MCF 10A (cell line): Measurements from ENCODE around the gene COPS3. TPM values are rescaled to one million over a fixed set of nuclear protein-coding genes. Genes with fewer than 3 reads are reported as not detected.
"Not testable (repeated sequence)": the region's sequence is repeated elsewhere in the genome, so short reads cannot be mapped to it uniquely, and the experiment has no call there.

Experiments used
- BruUV-seq: library from RNA; stranded (reverse); fragments of 400-500 nt; replicated peaks from 2 replicates; lab custom pipeline; 2021; lab: Mats Ljungman, UMichigan
- CTCF ChIA-PET: fragments of 300-600 bp; sonication (Branson Sonifier 250); formaldehyde crosslinking; extraction: SDS; loops from one replicate; lab custom pipeline; 2021; ENCODE audit warnings: antibody characterized with exemption, inconsistent platforms; lab: Yijun Ruan, JAX
- POLR2A ChIA-PET: fragments of 300-600, 350-650 bp; sonication (Branson Sonifier 250); formaldehyde crosslinking; extraction: SDS; loops from one replicate; lab custom pipeline; 2020; ENCODE audit warnings: antibody characterized with exemption, inconsistent platforms; lab: Yijun Ruan, JAX
- DNase-seq: peaks from one replicate; pipeline ENCODE4 v3.0.0-alpha.2; 2018; ENCODE audit not compliant: unreplicated experiment
- H3K27ac Mint-ChIP-seq: one replicate; pipeline ENCODE4 v1.8.0; 2022; ENCODE audit warnings: mild to moderate bottlenecking, low read depth, mixed read lengths; ENCODE audit not compliant: unreplicated experiment
- H3K27me3 Mint-ChIP-seq: one replicate; pipeline ENCODE4 v1.8.0; 2022; ENCODE audit warnings: mixed read lengths; ENCODE audit not compliant: insufficient read depth, unreplicated experiment
- H3K36me3 Mint-ChIP-seq: one replicate; pipeline ENCODE4 v1.8.0; 2022; ENCODE audit warnings: mild to moderate bottlenecking, moderate library complexity, mixed read lengths; ENCODE audit not compliant: insufficient read depth, unreplicated experiment
- H3K4me1 Mint-ChIP-seq: one replicate; pipeline ENCODE4 v1.8.0; 2022; ENCODE audit warnings: mixed read lengths; ENCODE audit not compliant: insufficient read depth, unreplicated experiment
- H3K4me3 Mint-ChIP-seq: one replicate; pipeline ENCODE4 v1.8.0; 2022; ENCODE audit warnings: mild to moderate bottlenecking, moderate library complexity, mixed read lengths; ENCODE audit not compliant: unreplicated experiment
- H3K9me3 Mint-ChIP-seq: one replicate; pipeline ENCODE4 v1.8.0; 2022; ENCODE audit warnings: mixed read lengths; ENCODE audit not compliant: unreplicated experiment
- CTCF ChIP-seq: fragments of 200-600 bp; IDR thresholded peaks from one replicate; pipeline ENCODE4 v1.8.0; 2022; ENCODE audit warnings: antibody characterized with exemption, mild to moderate bottlenecking; ENCODE audit not compliant: unreplicated experiment
- intact Hi-C: fragments of 100-400 bp; cut with micrococcal nuclease; formaldehyde crosslinking; loops from 2 replicates; pipeline ENCODE4 v1.14.1; 2022
- total RNA-seq: library from RNA; stranded (reverse); gene quantifications from 2 replicates; pipeline ENCODE4 v1.2.3, GENCODE V29; 2022

The COPS3 gene
- total RNA-seq, 1 experiment from 2014 or later, result 91.8 TPM

- ChIA-PET POLR2A (interaction anchor here (1.0 to 1.8 kb wide), 2 partner anchors 11 to 21 kb away, joined by 3 to 8 read pairs; partner anchors contain the start of gene FLCN), CTCF (interaction anchor here (0.7 kb wide), 1 partner anchor 990 kb away, joined by 3 read pairs; no protein-coding TSS in a partner anchor)
- H3K36me3 Mint-ChIP-seq, result peaks cover 99% of the 10 kb centered on the region
- TF ChIP-seq CTCF, result no peak
- no peak for DNase-seq
- no peaks in the 10 kb centered on the region for H3K4me1 Mint-ChIP-seq
- intact Hi-C loops, result no loop called here
- BruUV-seq, result no TSS peak
- peak overlapping the region; percentile 58 for H3K27ac Mint-ChIP-seq
- H3K27me3 Mint-ChIP-seq, result no peaks in the 10 kb centered on the region
- no peak overlapping the region for H3K4me3 Mint-ChIP-seq
- H3K9me3 Mint-ChIP-seq, result no peaks in the 10 kb centered on the region
Observed at GRCh38 chr17:17258011-17258410, 23.0 kb downstream of the COPS3 start.

- intact Hi-C loops, result no loop called here
- BruUV-seq, result no TSS peak
- Mint-ChIP-seq H3K9me3 (no peaks in the 10 kb centered on the region), H3K4me1 (no peaks in the 10 kb centered on the region), H3K27me3 (no peaks in the 10 kb centered on the region), H3K36me3 (peaks cover 97% of the 10 kb centered on the region), H3K4me3 (no peak overlapping the region), H3K27ac (no peak overlapping the region)
- DNase-seq, result no peak
- ChIA-PET POLR2A (interaction anchor here (0.7 to 1.1 kb wide), 2 partner anchors 15 to 19 kb away, joined by 5 to 7 read pairs; partner anchors contain the start of gene FLCN), CTCF (no interaction called here)
- no peak for TF ChIP-seq CTCF
Observed at GRCh38 chr17:17256316-17256715, 24.7 kb downstream of the COPS3 start.

GRCh38 chr17:17255689-17256088 is 25.4 kb downstream of the COPS3 start:
- H3K27ac Mint-ChIP-seq, DNase-seq, BruUV-seq, H3K9me3 Mint-ChIP-seq, H3K27me3 Mint-ChIP-seq, H3K4me3 Mint-ChIP-seq, H3K4me1 Mint-ChIP-seq, intact Hi-C loops: not testable (repeated sequence)
- POLR2A ChIA-PET, result interaction anchor here (0.6 to 1.1 kb wide), 3 partner anchors 16 to 17 kb away, joined by 3 to 5 read pairs (median 3); no protein-coding TSS in a partner anchor
- H3K36me3 Mint-ChIP-seq, result peaks cover 94% of the 10 kb centered on the region
- CTCF ChIA-PET, result interaction anchor here (1.1 kb wide), 1 partner anchor 11 kb away, joined by 3 read pairs; no protein-coding TSS in a partner anchor

- no peak overlapping the region for H3K27ac Mint-ChIP-seq
- intact Hi-C loops, result no loop called here
- H3K4me3 Mint-ChIP-seq, result no peak overlapping the region
- H3K36me3 Mint-ChIP-seq, result peaks cover 94% of the 10 kb centered on the region
- H3K27me3 Mint-ChIP-seq, result no peaks in the 10 kb centered on the region
- ChIA-PET CTCF (no interaction called here), POLR2A (no interaction called here)
- no peak for TF ChIP-seq CTCF
- H3K9me3 Mint-ChIP-seq, result no peaks in the 10 kb centered on the region
- BruUV-seq, result no TSS peak
- DNase-seq, result no peak
- H3K4me1 Mint-ChIP-seq, result no peaks in the 10 kb centered on the region
Observed at GRCh38 chr17:17254036-17254435, 27.0 kb downstream of the COPS3 start.
